ENCODE results near the gene PLCB4. TPM values are rescaled to one million over a fixed set of nuclear protein-coding genes. Genes with fewer than 3 reads are reported as not detected.

PLCB4 gene
- total RNA-seq, 4 donors from 2014 or later = 2.7 to 11.4 (median 6.5) TPM

DNA sequence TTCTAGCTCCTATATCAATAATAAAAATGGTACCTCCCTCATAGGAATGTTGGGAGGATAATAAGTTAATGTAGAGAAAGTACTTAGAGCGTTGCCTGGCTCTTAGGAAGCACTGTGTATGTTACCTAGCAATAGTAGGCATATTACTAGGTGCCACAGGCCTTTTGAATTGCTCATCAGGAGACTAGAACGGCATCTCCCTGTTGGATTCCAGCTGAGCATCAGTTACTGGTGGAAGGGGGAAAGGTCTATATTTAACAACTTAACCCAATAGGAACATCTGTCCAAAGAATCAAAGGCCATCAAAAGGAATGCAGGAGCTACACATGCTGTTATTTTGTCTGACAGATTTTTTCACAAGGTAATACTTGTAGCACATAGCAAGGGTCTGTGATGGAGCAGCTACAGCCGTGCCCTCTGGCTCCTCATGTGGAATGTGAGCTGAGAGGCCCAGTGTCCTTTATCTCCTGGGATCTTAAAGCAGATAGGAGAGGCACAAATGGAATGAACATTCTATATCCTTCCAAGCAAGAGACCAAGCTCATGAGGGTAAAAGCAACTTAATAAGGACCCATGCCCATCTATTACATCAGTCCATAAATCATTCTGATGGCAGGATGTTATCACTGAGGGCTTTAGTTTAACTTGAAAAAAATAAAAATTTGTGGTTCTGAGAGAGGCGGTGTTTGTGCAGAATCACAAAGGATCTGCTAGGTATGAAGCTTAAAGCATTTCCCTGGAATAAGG, 260.6 kb downstream of the PLCB4 start:
- 71 to 78% methylated on average over 4 of the region's 4 CpGs for WGBS, 2 donors
- H3K4me3 ChIP-seq (ENCODE audit: low read depth, poor library complexity, severe bottlenecking) = no peak overlapping the region
- no peak for TF ChIP-seq POLR2A (IDR thresholded peaks at IDR 0.05)
- no peak for TF ChIP-seq CTCF (IDR thresholded peaks at IDR 0.05)
- intact Hi-C loops (cut with DNase I; ENCODE audit: low total_unique reads) = no loop called here
- no peak for DNase-seq (ENCODE audit: low spot score in 2 of 2)

- 80 to 83% methylated on average over 4 of the region's 4 CpGs for WGBS, 2 donors
- intact Hi-C loops (cut with DNase I; ENCODE audit: low total_unique reads) = no loop called here
- TF ChIP-seq POLR2A (IDR thresholded peaks at IDR 0.05) (no peak), CTCF (IDR thresholded peaks at IDR 0.05) (no peak)
- DNase-seq (ENCODE audit: low spot score in 2 of 2) = no peak
- H3K4me3 ChIP-seq (ENCODE audit: low read depth, poor library complexity, severe bottlenecking) = no peak overlapping the region
These were observed 261.3 kb downstream of the PLCB4 start for GRCh38 chr20:9330151-9330550.

GRCh38 chr20:9331707-9332435, 263.0 kb downstream of the PLCB4 start:
- intact Hi-C loops (cut with DNase I; ENCODE audit: low total_unique reads) = no loop called here
- 82 to 89% methylated on average over 2 of the region's 2 CpGs for WGBS, 2 donors
- no peak overlapping the region for H3K4me3 ChIP-seq (ENCODE audit: low read depth, poor library complexity, severe bottlenecking)
- no peak for TF ChIP-seq CTCF (IDR thresholded peaks at IDR 0.05)
- no peak for TF ChIP-seq POLR2A (IDR thresholded peaks at IDR 0.05)
- no peak for DNase-seq (ENCODE audit: low spot score in 2 of 2)

GRCh38 chr20:9332791-9333479, 264.0 kb downstream of the PLCB4 start:
- 53 to 59% methylated on average over 3 of the region's 3 CpGs for WGBS, 2 donors
- DNase-seq (ENCODE audit: low spot score in 2 of 2) = no peak
- no peak for TF ChIP-seq POLR2A (IDR thresholded peaks at IDR 0.05)
- no peak for TF ChIP-seq CTCF (IDR thresholded peaks at IDR 0.05)
- intact Hi-C loops (cut with DNase I; ENCODE audit: low total_unique reads) = no loop called here
- no peak overlapping the region for H3K4me3 ChIP-seq (ENCODE audit: low read depth, poor library complexity, severe bottlenecking)

- no peak overlapping the region for H3K4me3 ChIP-seq (ENCODE audit: low read depth, poor library complexity, severe bottlenecking)
- no peak for TF ChIP-seq POLR2A (IDR thresholded peaks at IDR 0.05)
- no peak for TF ChIP-seq CTCF (IDR thresholded peaks at IDR 0.05)
- DNase-seq (ENCODE audit: low spot score in 2 of 2) = no peak
- intact Hi-C loops (cut with DNase I; ENCODE audit: low total_unique reads) = no loop called here
- WGBS, 2 donors = 88 to 95% methylated on average over 3 of the region's 3 CpGs
These were observed 266.0 kb downstream of the PLCB4 start for GRCh38 chr20:9334866-9335265.

All from lower leg skin (tissue), 4 donors.